ENCODE data around the gene RAB11FIP2.

DNA sequence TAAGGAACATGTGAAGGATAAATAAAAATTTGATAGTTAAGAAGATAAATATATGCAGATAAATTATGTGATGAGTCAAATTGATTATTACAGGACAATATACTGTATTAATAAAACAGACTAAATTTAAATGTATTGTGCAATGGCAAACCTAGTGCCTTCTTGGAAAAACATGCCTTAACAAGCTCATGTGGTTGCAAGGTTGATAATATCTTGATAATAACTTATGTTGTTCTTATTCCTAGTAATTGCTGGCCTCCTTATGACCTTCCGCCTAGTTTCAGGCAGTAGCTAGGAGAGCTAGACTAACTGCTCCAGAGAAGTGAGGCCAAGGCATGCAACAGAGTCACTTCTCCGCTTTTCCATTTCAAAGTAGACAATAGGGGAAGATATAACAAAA, 7.6 kb upstream of the RAB11FIP2 start:
- TF ChIP-seq, protein P1, sequence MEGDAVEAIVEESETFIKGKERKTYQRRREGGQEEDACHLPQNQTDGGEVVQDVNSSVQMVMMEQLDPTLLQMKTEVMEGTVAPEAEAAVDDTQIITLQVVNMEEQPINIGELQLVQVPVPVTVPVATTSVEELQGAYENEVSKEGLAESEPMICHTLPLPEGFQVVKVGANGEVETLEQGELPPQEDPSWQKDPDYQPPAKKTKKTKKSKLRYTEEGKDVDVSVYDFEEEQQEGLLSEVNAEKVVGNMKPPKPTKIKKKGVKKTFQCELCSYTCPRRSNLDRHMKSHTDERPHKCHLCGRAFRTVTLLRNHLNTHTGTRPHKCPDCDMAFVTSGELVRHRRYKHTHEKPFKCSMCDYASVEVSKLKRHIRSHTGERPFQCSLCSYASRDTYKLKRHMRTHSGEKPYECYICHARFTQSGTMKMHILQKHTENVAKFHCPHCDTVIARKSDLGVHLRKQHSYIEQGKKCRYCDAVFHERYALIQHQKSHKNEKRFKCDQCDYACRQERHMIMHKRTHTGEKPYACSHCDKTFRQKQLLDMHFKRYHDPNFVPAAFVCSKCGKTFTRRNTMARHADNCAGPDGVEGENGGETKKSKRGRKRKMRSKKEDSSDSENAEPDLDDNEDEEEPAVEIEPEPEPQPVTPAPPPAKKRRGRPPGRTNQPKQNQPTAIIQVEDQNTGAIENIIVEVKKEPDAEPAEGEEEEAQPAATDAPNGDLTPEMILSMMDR (IDR thresholded peaks at IDR 0.05), result no peak
- no peak for TF ChIP-seq POLR2A (IDR thresholded peaks at IDR 0.05)
